NCI-H1417 treated with DMSO at 0.1 percent for 48 hours (cell line): ENCODE results near the gene SAMD11.
"Not testable (repeated sequence)": the region's sequence is repeated elsewhere in the genome, so short reads cannot be mapped to it uniquely, and the experiment has no call there.

Experiments used
- DNase-seq: peaks from one replicate; lab custom pipeline; 2025; lab: John Stamatoyannopoulos, UW

The SAMD11 gene

GRCh38 chr1:976791-977190 is 53.1 kb downstream of the SAMD11 start:
- not testable (repeated sequence) for DNase-seq

GRCh38 chr1:978069-978834 is 54.5 kb downstream of the SAMD11 start:
- no peak for DNase-seq

GRCh38 chr1:978835-979743 is 55.4 kb downstream of the SAMD11 start:
- no peak for DNase-seq

- DNase-seq: no peak
Observed at GRCh38 chr1:979744-980072, 56.0 kb downstream of the SAMD11 start.

GRCh38 chr1:980137-980571 is 56.4 kb downstream of the SAMD11 start:
- DNase-seq: no peak

- no peak for DNase-seq
Observed at GRCh38 chr1:980602-981395, 57.1 kb downstream of the SAMD11 start.

GRCh38 chr1:981491-981954 is 57.8 kb downstream of the SAMD11 start:
- no peak for DNase-seq

GRCh38 chr1:981955-982558 is 58.3 kb downstream of the SAMD11 start, which contains the start of gene PERM1:
Gene PERM1 (minus strand): TSS chr1:982093. CDS start chr1:981029, 1,064 bp downstream.
- DNase-seq: no peak

GRCh38 chr1:982765-983436 is 59.2 kb downstream of the SAMD11 start:
- no peak for DNase-seq

GRCh38 chr1:983798-984475 is 60.2 kb downstream of the SAMD11 start:
- no peak for DNase-seq

GRCh38 chr1:984476-984814 is 60.7 kb downstream of the SAMD11 start:
- no peak for DNase-seq

- DNase-seq: no peak
Observed at GRCh38 chr1:985126-985525, 61.4 kb downstream of the SAMD11 start.

GRCh38 chr1:988061-988460 is 64.3 kb downstream of the SAMD11 start:
- DNase-seq: not testable (repeated sequence)

GRCh38 chr1:991275-991674 is 67.6 kb downstream of the SAMD11 start:
- not testable (repeated sequence) for DNase-seq

- no peak for DNase-seq
Observed at GRCh38 chr1:991895-992294, 68.2 kb downstream of the SAMD11 start.

GRCh38 chr1:992362-992761 is 68.6 kb downstream of the SAMD11 start:
- DNase-seq: no peak

- no peak for DNase-seq
Observed at GRCh38 chr1:993379-993995, 69.8 kb downstream of the SAMD11 start.
